Skeletal muscle tissue (tissue), 4 donors: ENCODE data around the gene ADAMTSL1. TPM values are rescaled to one million over a fixed set of nuclear protein-coding genes. Genes with fewer than 3 reads are reported as not detected.

Experiments used
- H3K27ac ChIP-seq: one replicate; pipeline ENCODE4 v1.7.0; 2013; ENCODE audit warnings: mild to moderate bottlenecking, low read depth, low read length, inconsistent platforms
- H3K27me3 ChIP-seq, 3 donors: one replicate each; pipeline ENCODE4 v1.7.0; 2013; ENCODE audit warnings: low read length in 3 of 3; ENCODE audit not compliant: control insufficient read depth in 3 of 3, insufficient read depth in 3 of 3
- H3K36me3 ChIP-seq, 3 donors: one replicate each; pipeline ENCODE4 v1.7.0; 2013; ENCODE audit warnings: low read length in 3 of 3; ENCODE audit not compliant: control insufficient read depth in 3 of 3, insufficient read depth in 3 of 3
- H3K4me1 ChIP-seq, 3 donors: one replicate each; pipeline ENCODE4 v1.7.0; 2013; ENCODE audit warnings: low read length in 3 of 3, mild to moderate bottlenecking in 3 of 3; ENCODE audit not compliant: control insufficient read depth in 3 of 3, insufficient read depth in 3 of 3
- H3K4me3 ChIP-seq, 3 donors: one replicate each; pipeline ENCODE4 v1.7.0; 2013; ENCODE audit warnings: low read length in 3 of 3
- H3K9ac ChIP-seq, 3 donors: one replicate each; pipeline ENCODE4 v1.7.0; 2013; ENCODE audit warnings: low read length in 3 of 3, mild to moderate bottlenecking in 3 of 3, moderate library complexity in 2 of 3, low read depth in 1 of 3
- H3K9me3 ChIP-seq, 3 donors: one replicate each; pipeline ENCODE4 v1.7.0; 2013; ENCODE audit warnings: low read length in 3 of 3; ENCODE audit not compliant: control insufficient read depth in 3 of 3
- total RNA-seq: library from RNA; depleted of rRNA; stranded (reverse); fragments of >200 nt; gene quantifications from one replicate; pipeline ENCODE4 v1.2.3, GENCODE V29; 2014
- donor health status: Osteomylitis.

Gene ADAMTSL1
- total RNA-seq, 1 donor from 2014 or later: 18.3 TPM

DNA sequence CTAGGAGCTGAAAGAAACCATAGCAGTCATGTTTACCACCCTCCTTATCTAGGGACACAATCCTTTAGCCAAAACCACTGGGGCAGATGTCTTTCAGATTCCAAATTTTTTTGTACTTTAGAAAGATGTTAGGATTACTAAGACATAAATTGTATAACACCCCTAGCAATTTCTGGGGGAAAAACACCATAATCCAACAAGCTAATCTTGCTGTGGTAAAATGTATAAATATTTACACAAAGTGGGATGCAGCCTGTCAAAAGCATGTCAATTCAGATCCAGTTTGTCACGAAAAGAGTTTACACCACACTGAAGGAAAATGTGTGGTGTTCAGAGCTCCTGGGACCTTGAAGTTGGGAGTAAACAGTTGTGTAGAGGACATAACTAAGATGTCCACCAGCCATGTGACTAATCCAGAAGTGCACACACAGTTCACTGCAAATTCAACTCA is 274.3 kb downstream of the ADAMTSL1 start:
- no peaks in the 10 kb centered on the region for H3K27me3 ChIP-seq
- H3K9ac ChIP-seq: no peak overlapping the region
- no peak overlapping the region for H3K4me3 ChIP-seq
- no peaks in the 10 kb centered on the region for H3K36me3 ChIP-seq
- H3K9me3 ChIP-seq: no peaks in the 10 kb centered on the region
- H3K27ac ChIP-seq: no peak overlapping the region
- H3K4me1 ChIP-seq: peaks cover 0 to 7% (median 6%) of the 10 kb centered on the region in 3 donors

DNA sequence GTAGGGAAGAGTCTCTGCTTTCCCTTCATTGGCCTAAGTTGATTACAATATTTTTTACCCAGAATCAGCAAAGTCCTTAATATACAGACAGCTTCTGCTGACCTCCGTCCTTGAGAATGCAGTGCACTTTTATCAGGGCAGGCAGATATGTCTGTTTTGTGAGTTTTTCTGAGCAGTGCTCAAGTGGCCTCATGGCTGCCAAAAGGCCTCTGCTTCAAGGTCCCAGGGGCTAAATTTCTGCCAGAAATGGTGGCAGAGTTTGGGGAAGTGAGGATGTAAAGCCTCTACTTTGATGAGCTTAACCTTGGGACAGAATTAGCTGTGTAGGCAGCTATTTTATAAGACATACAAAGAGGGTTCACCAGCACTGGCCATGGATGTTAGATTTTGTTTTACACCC is 275.8 kb downstream of the ADAMTSL1 start:
- Histone ChIP-seq H3K27me3 (no peaks in the 10 kb centered on the region), H3K4me3 (no peak overlapping the region), H3K27ac (no peak overlapping the region), H3K36me3 (no peaks in the 10 kb centered on the region), H3K9ac (no peak overlapping the region), H3K9me3 (no peaks in the 10 kb centered on the region), H3K4me1 (peaks cover 0 to 7% (median 6%) of the 10 kb centered on the region in 3 donors)

DNA sequence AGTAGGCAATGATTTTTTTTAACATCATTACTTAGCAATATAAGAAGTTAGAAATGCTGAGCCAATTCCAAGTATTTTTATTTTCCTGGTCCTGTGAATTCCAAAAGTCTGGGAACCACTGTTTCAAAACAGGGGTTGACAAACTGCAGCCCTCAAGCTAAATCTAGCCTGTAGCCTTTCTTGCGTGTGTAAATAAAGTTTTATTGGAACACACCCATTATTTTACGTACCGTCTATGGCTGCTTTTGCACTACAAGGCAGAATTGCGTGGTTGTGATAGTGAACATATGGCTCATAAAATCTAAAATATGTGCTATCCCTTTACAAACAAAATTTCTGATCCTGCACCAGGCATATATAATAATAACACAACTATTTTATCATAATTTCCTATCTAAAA is 280.0 kb downstream of the ADAMTSL1 start:
- no peaks in the 10 kb centered on the region for H3K36me3 ChIP-seq
- H3K27ac ChIP-seq: no peak overlapping the region
- no peak overlapping the region for H3K9ac ChIP-seq
- no peaks in the 10 kb centered on the region for H3K27me3 ChIP-seq
- no peak overlapping the region for H3K4me3 ChIP-seq
- H3K4me1 ChIP-seq: no peaks in the 10 kb centered on the region
- H3K9me3 ChIP-seq: no peaks in the 10 kb centered on the region

DNA sequence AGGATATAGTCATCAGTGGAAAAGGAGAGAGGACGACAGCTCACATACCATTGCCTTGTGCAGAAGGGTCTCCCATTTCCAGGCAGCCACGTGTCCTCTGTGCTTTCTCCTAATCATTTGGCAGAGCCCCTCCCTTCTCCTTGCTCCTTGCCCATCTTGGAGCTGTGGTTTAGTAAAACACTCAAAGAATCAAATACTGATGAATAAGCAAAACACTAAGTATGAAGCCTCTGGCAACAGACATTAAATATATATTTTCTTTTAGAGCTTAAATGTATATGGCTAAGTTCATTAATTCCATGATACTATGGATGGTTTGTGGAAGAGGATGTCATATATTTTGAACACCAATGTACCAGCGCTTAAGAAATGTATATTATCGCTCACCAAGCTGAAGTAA is 280.6 kb downstream of the ADAMTSL1 start:
- no peak overlapping the region for H3K27ac ChIP-seq
- H3K9ac ChIP-seq: no peak overlapping the region
- no peaks in the 10 kb centered on the region for H3K27me3 ChIP-seq
- H3K36me3 ChIP-seq: no peaks in the 10 kb centered on the region
- no peak overlapping the region for H3K4me3 ChIP-seq
- H3K4me1 ChIP-seq: no peaks in the 10 kb centered on the region
- H3K9me3 ChIP-seq: no peaks in the 10 kb centered on the region

DNA sequence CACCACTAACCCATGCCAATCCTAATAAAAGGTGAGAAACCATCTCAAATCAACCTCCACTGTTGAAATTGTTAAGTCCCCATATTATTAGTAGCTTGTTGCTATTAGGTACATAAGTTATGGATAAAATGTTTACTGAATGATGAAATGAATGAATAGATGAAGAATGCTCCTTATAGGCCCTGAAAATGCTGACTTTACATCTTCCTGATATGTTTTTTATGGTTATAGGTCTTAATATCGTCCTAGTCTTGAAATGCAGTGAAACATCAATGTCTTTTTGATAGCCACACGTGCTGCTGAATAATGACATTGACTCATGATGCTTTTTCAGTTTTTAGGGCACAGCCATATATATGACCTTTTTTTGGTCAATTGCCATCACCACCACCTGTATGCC is 281.3 kb downstream of the ADAMTSL1 start:
- H3K4me3 ChIP-seq: no peak overlapping the region

DNA sequence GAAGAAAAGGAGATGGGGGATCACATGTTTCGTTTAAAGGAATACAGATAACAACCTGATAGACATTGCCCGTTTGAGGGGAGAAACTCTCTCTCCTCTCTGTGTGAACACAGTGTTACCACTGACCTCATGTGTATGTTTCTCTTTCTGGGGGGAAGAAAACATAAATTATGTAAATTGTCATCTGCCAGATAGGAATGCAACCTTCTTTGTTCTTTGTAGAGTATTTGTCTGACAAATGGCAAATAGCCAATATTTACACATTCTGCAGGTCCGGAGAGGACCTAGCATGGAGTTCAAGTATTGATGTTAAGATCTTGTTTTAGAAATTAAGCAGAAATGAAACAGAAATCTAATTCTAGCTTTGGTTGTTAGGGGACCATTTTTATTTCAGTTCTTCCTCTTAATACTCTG is 282.8 kb downstream of the ADAMTSL1 start:
- Histone ChIP-seq H3K9me3 (no peaks in the 10 kb centered on the region), H3K27ac (no peak overlapping the region), H3K36me3 (no peaks in the 10 kb centered on the region), H3K4me3 (no peak overlapping the region), H3K4me1 (no peaks in the 10 kb centered on the region), H3K27me3 (no peaks in the 10 kb centered on the region), H3K9ac (no peak overlapping the region)

More for the DNA sequence above, 281.3 kb downstream of the ADAMTSL1 start:
- Histone ChIP-seq H3K27ac (no peak overlapping the region), H3K9ac (no peak overlapping the region), H3K4me1 (no peaks in the 10 kb centered on the region), H3K9me3 (no peaks in the 10 kb centered on the region), H3K36me3 (no peaks in the 10 kb centered on the region), H3K27me3 (no peaks in the 10 kb centered on the region)

DNA sequence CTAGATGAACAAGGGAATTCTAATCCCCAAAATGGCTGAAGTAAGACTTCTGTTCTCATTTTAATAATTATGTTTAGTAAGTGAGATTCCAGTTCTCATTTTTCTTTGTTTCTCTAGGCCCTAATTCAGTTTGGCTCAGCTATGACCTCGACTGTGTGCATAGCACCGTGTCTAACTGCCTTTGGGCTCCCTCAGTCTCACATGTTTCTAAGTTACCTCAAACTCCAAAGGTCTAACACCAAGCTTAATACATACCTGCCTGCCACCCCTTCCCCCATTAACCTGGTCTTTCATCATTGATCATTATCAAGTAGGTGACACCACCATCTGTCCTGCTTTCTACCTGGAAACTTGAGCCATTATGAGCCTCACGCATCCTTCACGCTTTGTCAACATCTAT is 285.9 kb downstream of the ADAMTSL1 start:
- H3K27ac ChIP-seq: no peak overlapping the region
- H3K4me3 ChIP-seq: no peak overlapping the region
- no peaks in the 10 kb centered on the region for H3K9me3 ChIP-seq
- H3K36me3 ChIP-seq: no peaks in the 10 kb centered on the region
- H3K9ac ChIP-seq: no peak overlapping the region
- H3K27me3 ChIP-seq: no peaks in the 10 kb centered on the region
- no peaks in the 10 kb centered on the region for H3K4me1 ChIP-seq

DNA sequence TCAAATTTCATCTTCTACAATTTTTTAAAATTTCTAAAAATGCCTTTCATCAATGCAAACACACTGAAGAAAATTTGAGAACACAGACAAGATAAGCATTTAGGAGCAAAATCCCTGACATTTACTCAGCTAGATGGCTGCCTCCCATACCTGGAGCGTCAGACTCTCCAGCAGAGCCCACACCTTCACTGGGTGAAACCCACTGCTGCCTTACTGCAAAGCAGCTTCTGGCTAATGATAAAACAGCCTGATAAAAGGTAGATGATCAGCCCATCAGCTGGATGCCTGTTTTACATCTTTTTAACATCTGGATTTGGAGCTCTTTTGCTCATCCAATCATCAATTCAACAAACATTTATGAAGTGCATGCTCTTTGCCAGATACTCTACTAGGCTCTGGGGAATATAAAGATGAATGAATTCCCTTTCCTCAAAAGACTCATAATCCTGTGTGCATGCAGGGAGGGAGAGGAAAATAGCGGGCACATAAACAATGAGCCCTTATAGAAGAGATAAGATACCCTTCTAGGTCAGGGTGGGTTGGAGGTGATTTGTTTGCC is 287.9 kb downstream of the ADAMTSL1 start:
- no peaks in the 10 kb centered on the region for H3K4me1 ChIP-seq
- no peak overlapping the region for H3K9ac ChIP-seq
- H3K27me3 ChIP-seq: no peaks in the 10 kb centered on the region
- no peak overlapping the region for H3K27ac ChIP-seq
- H3K9me3 ChIP-seq: no peaks in the 10 kb centered on the region
- H3K36me3 ChIP-seq: no peaks in the 10 kb centered on the region
- no peak overlapping the region for H3K4me3 ChIP-seq

DNA sequence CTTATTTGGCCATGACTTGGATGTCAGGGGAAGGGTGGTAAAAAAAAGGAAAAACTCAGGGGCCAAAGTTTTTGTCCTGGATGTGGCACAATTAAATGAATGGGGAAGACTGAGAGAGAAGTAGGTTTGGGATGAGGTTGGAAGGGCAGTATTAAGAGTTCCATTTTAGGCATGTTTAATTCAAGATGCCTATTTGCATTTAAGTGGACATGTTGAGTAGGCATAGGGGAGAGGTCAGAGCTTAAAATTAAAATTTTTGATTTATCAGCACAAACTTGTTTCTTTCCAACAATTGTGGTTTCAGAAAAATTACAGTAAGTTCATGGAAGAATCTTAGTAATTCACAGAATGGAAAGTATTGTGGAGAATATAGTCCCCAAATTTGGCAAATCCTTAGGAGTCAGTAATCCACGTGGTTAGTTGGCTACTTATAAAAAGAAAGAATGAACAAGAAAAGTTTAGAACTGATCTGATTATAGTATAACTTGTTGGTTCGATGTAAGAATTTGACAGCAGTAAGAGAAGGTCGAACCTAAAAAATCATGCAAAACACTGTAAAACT is 293.1 kb downstream of the ADAMTSL1 start:
- peaks cover 0 to 2% (median 0%) of the 10 kb centered on the region in 3 donors for H3K4me1 ChIP-seq
- no peaks in the 10 kb centered on the region for H3K9me3 ChIP-seq
- H3K27ac ChIP-seq: no peak overlapping the region
- H3K27me3 ChIP-seq: no peaks in the 10 kb centered on the region
- no peaks in the 10 kb centered on the region for H3K36me3 ChIP-seq
- no peak overlapping the region for H3K4me3 ChIP-seq
- H3K9ac ChIP-seq: no peak overlapping the region

DNA sequence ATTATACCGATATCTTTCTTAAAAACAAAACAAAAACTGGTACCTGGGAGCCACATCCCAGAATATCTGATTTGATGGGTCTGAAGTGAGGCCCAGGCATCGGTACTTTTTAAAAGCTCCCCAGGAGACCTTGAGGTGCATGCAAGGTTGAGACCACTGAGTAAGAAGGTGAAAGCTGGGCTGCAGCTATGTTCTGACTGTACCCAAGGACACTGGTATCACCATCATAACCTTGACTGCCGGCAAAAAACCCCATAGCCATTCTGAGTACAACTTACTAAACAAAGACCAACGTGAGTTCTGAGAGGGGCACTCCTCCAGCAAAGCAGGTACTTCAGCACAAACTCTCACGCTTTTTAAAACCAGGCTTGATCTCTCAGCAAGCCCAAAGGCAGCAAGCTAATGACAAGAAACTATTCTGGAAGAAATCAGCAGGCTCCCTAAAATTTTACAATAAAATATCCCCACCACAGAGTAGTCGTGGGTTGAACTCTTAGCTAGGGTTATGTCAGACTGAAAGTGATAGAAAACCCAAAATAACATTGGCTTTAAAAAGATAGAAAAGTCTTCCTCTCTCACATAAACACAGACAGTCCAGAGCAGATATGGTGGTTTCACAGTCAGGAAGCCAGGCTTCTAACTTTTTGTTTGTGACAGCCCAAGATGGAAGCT is 295.1 kb downstream of the ADAMTSL1 start:
- H3K9ac ChIP-seq: no peak overlapping the region
- H3K27ac ChIP-seq: no peak overlapping the region
- no peaks in the 10 kb centered on the region for H3K27me3 ChIP-seq
- H3K9me3 ChIP-seq: no peaks in the 10 kb centered on the region
- H3K4me3 ChIP-seq: no peak overlapping the region
- no peaks in the 10 kb centered on the region for H3K36me3 ChIP-seq
- peaks cover 0 to 2% (median 0%) of the 10 kb centered on the region in 3 donors for H3K4me1 ChIP-seq
